Measurements from ENCODE around the gene OTUB1.

- no peak for TF ChIP-seq EZH2 (optimal IDR thresholded peaks at IDR 0.05; ENCODE audit: low read depth, low read length)
- no peak for TF ChIP-seq CTCF (IDR thresholded peaks at IDR 0.05; ENCODE audit: low read length)
- TF ChIP-seq EZH2phosphoT487 (IDR thresholded peaks at IDR 0.05; ENCODE audit: low read length), result no peak
These were observed 56.1 kb downstream of the OTUB1 start for GRCh38 chr11:64042301-64042700.
